Measurements from ENCODE around the gene TLX3. TPM values are rescaled to one million over a fixed set of nuclear protein-coding genes. Genes with fewer than 3 reads are reported as not detected.

The TLX3 gene
- total and polyA plus RNA-seq, 2 experiments from 2014 or later = 0.22 TPM; not detected in 1

DNA sequence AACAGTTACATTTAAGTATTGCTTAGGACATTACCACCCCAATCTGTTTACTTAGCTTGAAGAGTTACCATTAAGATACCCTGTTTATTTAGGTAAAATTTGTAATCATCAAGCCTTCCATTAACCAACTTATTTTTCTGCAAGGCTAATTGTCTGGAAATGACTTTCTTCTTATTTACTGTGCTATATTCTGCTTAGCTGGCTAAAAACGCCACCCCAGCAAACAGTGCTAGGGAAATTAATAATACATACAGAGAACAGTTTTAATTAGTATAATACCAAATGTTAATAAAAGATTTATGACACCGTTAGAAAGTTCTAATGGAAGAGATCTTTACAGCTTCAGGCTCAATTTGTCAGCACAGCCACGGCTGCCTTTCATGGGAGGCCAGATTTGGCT lies 14.0 kb downstream of the TLX3 start:
- Histone ChIP-seq H3K4me3 (no peak overlapping the region), H3K9me2 (replicated peaks; ENCODE audit: insufficient read depth) (no peaks in the 10 kb centered on the region), H3K4me2 (no peak overlapping the region), H4K20me1 (ENCODE audit: insufficient read depth, poor library complexity, severe bottlenecking) (no peaks in the 10 kb centered on the region), H2AFZ (no peak overlapping the region), H3K36me3 (replicated peaks; ENCODE audit: insufficient read depth, low read depth) (no peaks in the 10 kb centered on the region), H3K4me1 (ENCODE audit: insufficient read depth) (no peaks in the 10 kb centered on the region), H3K9me3 (ENCODE audit: low read depth) (no peaks in the 10 kb centered on the region), H3K27ac (no peak overlapping the region), H3K79me2 (no peaks in the 10 kb centered on the region), H3K27me3 (peaks cover 77% of the 10 kb centered on the region)
- TF ChIP-seq EZH2 (IDR thresholded peaks at IDR 0.05; ENCODE audit: borderline replicate concordance) = no peak
- TF ChIP-seq EZH2phosphoT487 (IDR thresholded peaks at IDR 0.05; ENCODE audit: low read depth, severe bottlenecking, unreplicated experiment) = no peak
- TF ChIP-seq, protein P1, sequence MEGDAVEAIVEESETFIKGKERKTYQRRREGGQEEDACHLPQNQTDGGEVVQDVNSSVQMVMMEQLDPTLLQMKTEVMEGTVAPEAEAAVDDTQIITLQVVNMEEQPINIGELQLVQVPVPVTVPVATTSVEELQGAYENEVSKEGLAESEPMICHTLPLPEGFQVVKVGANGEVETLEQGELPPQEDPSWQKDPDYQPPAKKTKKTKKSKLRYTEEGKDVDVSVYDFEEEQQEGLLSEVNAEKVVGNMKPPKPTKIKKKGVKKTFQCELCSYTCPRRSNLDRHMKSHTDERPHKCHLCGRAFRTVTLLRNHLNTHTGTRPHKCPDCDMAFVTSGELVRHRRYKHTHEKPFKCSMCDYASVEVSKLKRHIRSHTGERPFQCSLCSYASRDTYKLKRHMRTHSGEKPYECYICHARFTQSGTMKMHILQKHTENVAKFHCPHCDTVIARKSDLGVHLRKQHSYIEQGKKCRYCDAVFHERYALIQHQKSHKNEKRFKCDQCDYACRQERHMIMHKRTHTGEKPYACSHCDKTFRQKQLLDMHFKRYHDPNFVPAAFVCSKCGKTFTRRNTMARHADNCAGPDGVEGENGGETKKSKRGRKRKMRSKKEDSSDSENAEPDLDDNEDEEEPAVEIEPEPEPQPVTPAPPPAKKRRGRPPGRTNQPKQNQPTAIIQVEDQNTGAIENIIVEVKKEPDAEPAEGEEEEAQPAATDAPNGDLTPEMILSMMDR (IDR thresholded peaks at IDR 0.05; ENCODE audit: poor library complexity) = no peak
- no peak for DNase-seq (ENCODE audit: low spot score)
- 82% methylated on average over 3 of the region's 3 CpGs for WGBS (ENCODE audit: low lambda C conversion rate, missing lambda C conversion rate)

DNA sequence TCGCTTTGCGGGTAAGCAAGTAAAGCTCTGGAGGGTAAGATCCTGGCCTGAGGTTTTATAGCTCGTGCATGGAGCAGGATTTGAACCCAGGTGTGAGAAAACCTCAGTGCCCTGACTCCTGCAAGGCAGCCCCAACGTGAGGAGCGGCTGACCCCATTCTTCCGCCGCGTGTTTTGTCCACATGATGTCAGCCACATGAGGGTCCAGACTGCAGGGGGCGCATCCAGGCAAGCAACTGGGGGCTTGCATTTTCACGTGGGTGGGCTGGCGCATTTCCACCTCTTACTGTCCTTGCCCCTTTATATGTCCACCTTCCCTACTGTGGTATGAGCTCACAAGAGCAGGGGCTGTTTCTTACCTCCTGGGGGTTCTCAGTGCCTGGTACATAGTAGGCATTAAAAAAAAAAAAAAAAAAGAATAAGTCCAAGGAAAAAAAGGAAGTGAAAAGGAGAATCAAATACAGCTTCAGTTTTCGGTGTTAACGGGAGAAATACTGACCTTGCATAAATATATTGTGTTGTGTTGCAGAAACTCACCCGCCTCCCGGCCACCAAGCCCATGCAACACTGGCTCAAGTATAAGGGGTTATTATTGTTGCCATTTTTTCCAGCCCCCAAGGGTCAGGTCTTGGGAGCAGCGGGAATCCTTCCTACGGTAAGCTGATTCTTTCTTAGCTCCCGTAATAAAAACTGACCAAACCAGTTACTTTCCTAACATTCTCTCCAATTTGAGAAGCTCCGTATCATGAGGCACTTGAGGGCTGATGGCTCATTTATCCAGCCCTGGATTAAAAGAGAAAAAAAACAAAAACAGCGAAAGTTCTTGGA lies 15.0 kb downstream of the TLX3 start:
- H3K4me3 ChIP-seq = no peak overlapping the region
- no peaks in the 10 kb centered on the region for H4K20me1 ChIP-seq (ENCODE audit: insufficient read depth, poor library complexity, severe bottlenecking)
- peaks cover 74% of the 10 kb centered on the region for H3K27me3 ChIP-seq
- 55% methylated on average over 20 of the region's 20 CpGs for WGBS (ENCODE audit: low lambda C conversion rate, missing lambda C conversion rate)
- no peaks in the 10 kb centered on the region for H3K36me3 ChIP-seq (replicated peaks; ENCODE audit: insufficient read depth, low read depth)
- TF ChIP-seq EZH2phosphoT487 (IDR thresholded peaks at IDR 0.05; ENCODE audit: low read depth, severe bottlenecking, unreplicated experiment) = no peak
- TF ChIP-seq EZH2 (IDR thresholded peaks at IDR 0.05; ENCODE audit: borderline replicate concordance) = no peak
- TF ChIP-seq, protein P1 (IDR thresholded peaks at IDR 0.05; ENCODE audit: poor library complexity) = no peak
- H3K9me3 ChIP-seq (ENCODE audit: low read depth) = no peaks in the 10 kb centered on the region
- no peak overlapping the region for H3K27ac ChIP-seq
- H3K79me2 ChIP-seq = no peaks in the 10 kb centered on the region
- no peaks in the 10 kb centered on the region for H3K4me1 ChIP-seq (ENCODE audit: insufficient read depth)
- H2AFZ ChIP-seq = no peak overlapping the region
- no peak for DNase-seq (ENCODE audit: low spot score)
- H3K4me2 ChIP-seq = no peak overlapping the region
- H3K9me2 ChIP-seq (replicated peaks; ENCODE audit: insufficient read depth) = no peaks in the 10 kb centered on the region

DNA sequence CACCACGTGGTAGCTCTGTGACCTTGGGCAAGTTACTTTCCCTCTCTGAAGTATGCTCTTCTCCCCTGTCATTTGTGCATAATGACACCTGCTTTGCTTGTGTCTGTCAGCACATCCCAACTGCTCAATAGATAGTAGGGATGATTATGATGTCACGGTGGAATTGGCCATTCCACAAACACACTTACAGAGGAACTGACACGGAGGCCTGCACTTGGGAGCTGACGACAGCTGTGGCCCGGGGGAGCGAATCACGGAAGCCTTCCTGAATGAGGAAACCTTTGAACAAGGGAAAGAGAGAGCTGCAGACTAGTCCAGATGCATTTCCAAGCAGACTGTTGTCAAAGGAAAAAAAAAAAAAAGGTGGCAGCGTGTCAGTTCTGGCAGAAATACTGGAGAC lies 21.0 kb downstream of the TLX3 start:
- Histone ChIP-seq H3K9me2 (replicated peaks; ENCODE audit: insufficient read depth) (no peaks in the 10 kb centered on the region), H3K4me3 (no peak overlapping the region), H3K9me3 (ENCODE audit: low read depth) (no peaks in the 10 kb centered on the region), H3K4me1 (ENCODE audit: insufficient read depth) (no peaks in the 10 kb centered on the region), H3K27ac (no peak overlapping the region), H3K4me2 (no peak overlapping the region), H3K36me3 (replicated peaks; ENCODE audit: insufficient read depth, low read depth) (no peaks in the 10 kb centered on the region), H4K20me1 (ENCODE audit: insufficient read depth, poor library complexity, severe bottlenecking) (no peaks in the 10 kb centered on the region), H2AFZ (no peak overlapping the region), H3K79me2 (no peaks in the 10 kb centered on the region), H3K27me3 (peaks cover 27% of the 10 kb centered on the region)
- TF ChIP-seq, protein P1 (IDR thresholded peaks at IDR 0.05; ENCODE audit: poor library complexity) = no peak
- TF ChIP-seq EZH2 (IDR thresholded peaks at IDR 0.05; ENCODE audit: borderline replicate concordance) (no peak), EZH2phosphoT487 (IDR thresholded peaks at IDR 0.05; ENCODE audit: low read depth, severe bottlenecking, unreplicated experiment) (no peak)
- WGBS (ENCODE audit: low lambda C conversion rate, missing lambda C conversion rate) = 70% methylated on average over 8 of the region's 8 CpGs
- DNase-seq (ENCODE audit: low spot score) = no peak
